GM12878 (cell line): Measurements from ENCODE around the gene NUDT1. TPM values are rescaled to one million over a fixed set of nuclear protein-coding genes. Genes with fewer than 3 reads are reported as not detected.

Experiments used
- ATAC-seq: fragments of 200-7000 bp; cut with Tn5 transposase; 3 replicates; pipeline ENCODE4 v1.9.1; 2020; ENCODE audit warnings: mild to moderate bottlenecking, moderate library complexity
- BruUV-seq: library from RNA; stranded (reverse); fragments of 400-500 nt; replicated peaks from 2 replicates; lab custom pipeline; 2021; lab: Mats Ljungman, UMichigan
- CTCF ChIA-PET: fragments of 300-600 bp; sonication (Branson Sonifier 250); formaldehyde crosslinking; extraction: SDS; loops from one replicate; lab custom pipeline; 2021; ENCODE audit warnings: inconsistent platforms; lab: Yijun Ruan, JAX
- POLR2A ChIA-PET: fragments of 350-600 bp; formaldehyde crosslinking; extraction: SDS; loops from one replicate; lab custom pipeline; 2021; ENCODE audit warnings: inconsistent platforms; lab: Charles Lee
- RAD21 ChIA-PET: fragments of 300-600 bp; sonication (Branson Sonifier 250); formaldehyde crosslinking; loops from one replicate; lab custom pipeline; 2023; ENCODE audit warnings: antibody characterized with exemption; ENCODE audit not compliant: unreplicated experiment; lab: Charles Lee
- SMC1A ChIA-PET: fragments of 300-600 bp; sonication (Branson Sonifier 250); formaldehyde crosslinking; loops from one replicate; lab custom pipeline; 2023; ENCODE audit not compliant: unreplicated experiment, uncharacterized antibody; lab: Charles Lee
- DNase-seq: peaks from one replicate; pipeline ENCODE4 v3.0.0-alpha.2; 2011; ENCODE audit warnings: low read depth, low spot score
- FAIRE-seq: peaks from 3 replicates; lab custom pipeline; 2011; peaks lifted over from hg19 to GRCh38; lab: Jason Lieb, UNC
- H2AFZ ChIP-seq: 2 replicates; pipeline ENCODE4 v1.6.0; 2011; ENCODE audit warnings: low read depth, low read length, control low read depth; ENCODE audit not compliant: control insufficient read depth
- H3K27ac ChIP-seq: 2 replicates; pipeline ENCODE4 v1.5.1; 2011; ENCODE audit warnings: control low read depth; ENCODE audit not compliant: control insufficient read depth, insufficient read depth
- H3K27me3 ChIP-seq, 2 experiments: replicated peaks in 1 of 2; 2 replicates each; pipeline versions ENCODE4 v1.6.0 to v1.6.1; 2011; ENCODE audit warnings: low read length in 1 of 2; ENCODE audit not compliant: control insufficient read depth in 2 of 2, insufficient read depth in 2 of 2
- H3K36me3 ChIP-seq, 2 experiments: 2 replicates each; pipeline ENCODE4 v1.5.1; 2011; ENCODE audit warnings: low read length in 1 of 2; ENCODE audit not compliant: control insufficient read depth in 2 of 2, insufficient read depth in 2 of 2
- H3K4me1 ChIP-seq: 2 replicates; pipeline ENCODE4 v1.6.1; 2011; ENCODE audit warnings: mild to moderate bottlenecking, low read length, moderate library complexity, mixed read lengths; ENCODE audit not compliant: control insufficient read depth, insufficient read depth
- H3K4me2 ChIP-seq: 2 replicates; pipeline ENCODE4 v1.6.0; 2011; ENCODE audit warnings: control low read depth; ENCODE audit not compliant: control insufficient read depth, insufficient read depth
- H3K4me3 ChIP-seq: fragments of 200-600 bp; sonication (generic); 2 replicates; pipeline ENCODE4 v1.5.1; 2016
- H3K79me2 ChIP-seq: 2 replicates; pipeline ENCODE4 v1.6.0; 2011; ENCODE audit warnings: low read length; ENCODE audit not compliant: control insufficient read depth, insufficient read depth
- H3K9ac ChIP-seq: 2 replicates; pipeline ENCODE4 v1.8.0; 2011; ENCODE audit warnings: low read length, control low read depth, mixed read lengths; ENCODE audit not compliant: control insufficient read depth, insufficient read depth
- H3K9me3 ChIP-seq: replicated peaks from 3 replicates; pipeline ENCODE4 v1.5.1; 2011; ENCODE audit warnings: mild to moderate bottlenecking, low read length; ENCODE audit not compliant: control insufficient read depth, insufficient read depth
- H4K20me1 ChIP-seq: 2 replicates; pipeline ENCODE4 v1.6.0; 2011; ENCODE audit not compliant: control insufficient read depth, insufficient read depth
- BACH1 ChIP-seq: fragments of 450-650 bp; IDR thresholded peaks from 2 replicates; pipeline ENCODE4 v1.6.1; 2017; ENCODE audit warnings: mild to moderate bottlenecking, borderline replicate concordance
- BCL11A ChIP-seq: IDR thresholded peaks from 2 replicates; pipeline ENCODE4 v1.6.1; 2011; ENCODE audit warnings: low read depth, low read length
- CEBPB ChIP-seq, 2 experiments: fragments of 150-350 bp in 1 of 2; IDR thresholded peaks; 2 replicates each; pipeline ENCODE4 v1.6.1; 2012 to 2014; ENCODE audit warnings: low read depth in 2 of 2, low read length in 2 of 2, borderline replicate concordance in 1 of 2, inconsistent platforms in 1 of 2
- CREB1 ChIP-seq: IDR thresholded peaks from 2 replicates; pipeline ENCODE4 v1.6.1; 2012; ENCODE audit warnings: low read depth, mild to moderate bottlenecking, inconsistent platforms
- ESRRA ChIP-seq: IDR thresholded peaks from 2 replicates; pipeline ENCODE4 v1.6.1; 2012; ENCODE audit warnings: mild to moderate bottlenecking, low read length, improper control_type of control experiment
- HDGF ChIP-seq: fragments of 450-650 bp; IDR thresholded peaks from 2 replicates; pipeline ENCODE4 v1.6.1; 2016; ENCODE audit warnings: antibody characterized with exemption
- POLR2AphosphoS2 ChIP-seq: IDR thresholded peaks from 2 replicates; pipeline ENCODE4 v1.6.1; 2011; ENCODE audit warnings: low read depth, mild to moderate bottlenecking, low read length, improper control_type of control experiment, moderate library complexity
- RCOR1 ChIP-seq: conservative IDR thresholded peaks from 2 replicates; pipeline ENCODE4 v1.6.1; 2012; ENCODE audit warnings: low read depth, low read length, improper control_type of control experiment
- ZNF207 ChIP-seq: fragments of 450-650 bp; IDR thresholded peaks from 2 replicates; pipeline ENCODE4 v1.6.1; 2014; ENCODE audit warnings: antibody characterized with exemption, mild to moderate bottlenecking, borderline replicate concordance
- ZZZ3 ChIP-seq: IDR thresholded peaks from 2 replicates; pipeline ENCODE4 v1.6.1; 2011; ENCODE audit warnings: low read depth; ENCODE audit not compliant: control insufficient read depth, insufficient read length
- WGBS: methylation state at CpG from one replicate; pipeline ENCODE4 v1.1.6; 2016; ENCODE audit warnings: low lambda C conversion rate; ENCODE audit not compliant: insufficient replicate concordance, insufficient coverage; ENCODE audit errors: missing lambda C conversion rate; 5-methylcytosine and 5-hydroxymethylcytosine counted together
- in situ Hi-C: fragments of 300-500 bp; cut with MboI; formaldehyde crosslinking; loops from 9 replicates; pipeline ENCODE4 v1.14.3; 2018; ENCODE audit warnings: mixed read lengths
- intact Hi-C: fragments of 100-400 bp; cut with micrococcal nuclease; formaldehyde crosslinking; loops from one replicate; pipeline ENCODE4 v1.14.2; 2022; ENCODE audit not compliant: unreplicated experiment
- polyA plus RNA-seq, 11 experiments: library from polyadenylated mRNA; depleted of rRNA in 4 of 11; unstranded in 6 of 11; stranded (reverse) in 5 of 11; fragments of >200 nt; fragmentation: Nextera tagmentation in 4 of 11; fragmentation: Illumina TruSeq in 1 of 11; extraction: Ambion mirVana in 4 of 11; extraction: Trizol in 1 of 11; gene quantifications; 1 replicate in 1 of 11; 2 replicates in 10 of 11; pipeline versions ENCODE4 v1.2.1 to v1.2.3, GENCODE V29; 2011 to 2016; ENCODE audit warnings: inconsistent platforms in 2 of 11, missing spikeins in 2 of 11, low read depth in 1 of 11
- total RNA-seq, 4 experiments: library from RNA; depleted of rRNA in 3 of 4; stranded (reverse); fragments of >200 nt in 3 of 4; fragmentation: Illumina TruSeq in 1 of 4; extraction: Trizol in 1 of 4; gene quantifications; 2 replicates each; pipeline versions ENCODE4 v1.2.1 to v1.2.3, GENCODE V29; 2013 to 2021
- TF ChIP-seq, protein P1 (sequence below): fragments of 150-350 bp; IDR thresholded peaks from 2 replicates; pipeline ENCODE4 v1.6.1; 2016; ENCODE audit warnings: low read depth, low read length
- TF ChIP-seq, protein P2 (sequence below): fragments of 450-650 bp; IDR thresholded peaks from 2 replicates; pipeline ENCODE4 v1.6.1; 2016; ENCODE audit warnings: mild to moderate bottlenecking
- TF ChIP-seq, protein P3 (sequence below): fragments of 450-650 bp; IDR thresholded peaks from 2 replicates; pipeline ENCODE4 v1.6.1; 2017; ENCODE audit warnings: mild to moderate bottlenecking, moderate library complexity
- TF ChIP-seq, protein P4 (sequence below): fragments of 450-650 bp; IDR thresholded peaks from 2 replicates; pipeline ENCODE4 v1.6.1; 2018; ENCODE audit warnings: borderline replicate concordance, mild to moderate bottlenecking; ENCODE audit not compliant: partially characterized antibody

The NUDT1 gene
- total and polyA plus RNA-seq, 10 of the 15 experiments (the other 5 are each of a cell fraction or from before 2014, with no cell fraction given), result 7.7 to 122 (median 59.2) TPM

DNA sequence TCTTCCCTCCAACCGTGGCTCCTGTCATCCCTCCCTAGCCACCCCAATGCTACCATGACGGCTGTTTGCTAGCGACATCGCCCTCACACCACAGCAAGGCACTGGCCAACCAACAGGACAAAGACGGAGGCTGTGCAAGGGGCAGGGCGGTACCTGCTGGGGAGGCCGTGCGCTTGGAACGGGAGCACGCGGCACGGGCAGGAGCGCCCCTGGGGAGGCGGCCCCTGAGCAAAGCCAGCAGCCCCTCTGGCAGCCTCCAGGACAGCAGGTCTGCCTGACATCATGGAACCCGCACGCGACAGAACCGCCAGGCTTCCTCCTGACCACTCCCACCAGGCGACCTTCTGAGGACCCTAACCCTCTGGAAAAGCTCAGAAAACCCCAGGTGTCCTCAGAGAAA, 22.0 kb upstream of the NUDT1 start:
- no peak overlapping the region for H2AFZ ChIP-seq
- ATAC-seq, result no peak
- in situ Hi-C loops, result no loop called here
- 96% methylated on average over 14 of the region's 19 CpGs for WGBS
- peaks cover 2% of the 10 kb centered on the region; the same call in 1 of the 2 replicates for H4K20me1 ChIP-seq
- no peak for FAIRE-seq
- SMC1A ChIA-PET, result no interaction called here
- POLR2A ChIA-PET, result no interaction called here
- H3K27ac ChIP-seq, result no peak overlapping the region
- H3K4me3 ChIP-seq, result no peak overlapping the region
- H3K9me3 ChIP-seq, result no peaks in the 10 kb centered on the region
- CTCF ChIA-PET, result no interaction called here
- intact Hi-C loops, result no loop called here
- no peak overlapping the region for H3K4me2 ChIP-seq
- BruUV-seq, result no TSS peak
- no peaks in the 10 kb centered on the region for H3K4me1 ChIP-seq
- DNase-seq, result no peak
- peaks cover 20 to 56% of the 10 kb centered on the region in 2 experiments for H3K36me3 ChIP-seq
- no peaks in the 10 kb centered on the region for H3K79me2 ChIP-seq
- H3K27me3 ChIP-seq, result no peaks in the 10 kb centered on the region
- no peak overlapping the region for H3K9ac ChIP-seq
- RAD21 ChIA-PET, result no interaction called here
- TF ChIP-seq ESRRA (no peak), CEBPB (IDR thresholded peaks at IDR 0.05; ENCODE audit: borderline replicate concordance in 1 of 2, low read depth in 2 of 2, low read length in 2 of 2) (no peak), ZZZ3 (no peak), CREB1 (no peak), BCL11A (no peak), RCOR1 (no peak), BACH1 (no peak), POLR2AphosphoS2 (no peak), ZNF207 (no peak), HDGF (no peak)
- TF ChIP-seq, protein P1, sequence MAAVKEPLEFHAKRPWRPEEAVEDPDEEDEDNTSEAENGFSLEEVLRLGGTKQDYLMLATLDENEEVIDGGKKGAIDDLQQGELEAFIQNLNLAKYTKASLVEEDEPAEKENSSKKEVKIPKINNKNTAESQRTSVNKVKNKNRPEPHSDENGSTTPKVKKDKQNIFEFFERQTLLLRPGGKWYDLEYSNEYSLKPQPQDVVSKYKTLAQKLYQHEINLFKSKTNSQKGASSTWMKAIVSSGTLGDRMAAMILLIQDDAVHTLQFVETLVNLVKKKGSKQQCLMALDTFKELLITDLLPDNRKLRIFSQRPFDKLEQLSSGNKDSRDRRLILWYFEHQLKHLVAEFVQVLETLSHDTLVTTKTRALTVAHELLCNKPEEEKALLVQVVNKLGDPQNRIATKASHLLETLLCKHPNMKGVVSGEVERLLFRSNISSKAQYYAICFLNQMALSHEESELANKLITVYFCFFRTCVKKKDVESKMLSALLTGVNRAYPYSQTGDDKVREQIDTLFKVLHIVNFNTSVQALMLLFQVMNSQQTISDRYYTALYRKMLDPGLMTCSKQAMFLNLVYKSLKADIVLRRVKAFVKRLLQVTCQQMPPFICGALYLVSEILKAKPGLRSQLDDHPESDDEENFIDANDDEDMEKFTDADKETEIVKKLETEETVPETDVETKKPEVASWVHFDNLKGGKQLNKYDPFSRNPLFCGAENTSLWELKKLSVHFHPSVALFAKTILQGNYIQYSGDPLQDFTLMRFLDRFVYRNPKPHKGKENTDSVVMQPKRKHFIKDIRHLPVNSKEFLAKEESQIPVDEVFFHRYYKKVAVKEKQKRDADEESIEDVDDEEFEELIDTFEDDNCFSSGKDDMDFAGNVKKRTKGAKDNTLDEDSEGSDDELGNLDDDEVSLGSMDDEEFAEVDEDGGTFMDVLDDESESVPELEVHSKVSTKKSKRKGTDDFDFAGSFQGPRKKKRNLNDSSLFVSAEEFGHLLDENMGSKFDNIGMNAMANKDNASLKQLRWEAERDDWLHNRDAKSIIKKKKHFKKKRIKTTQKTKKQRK, result no peak
- TF ChIP-seq, protein P2, sequence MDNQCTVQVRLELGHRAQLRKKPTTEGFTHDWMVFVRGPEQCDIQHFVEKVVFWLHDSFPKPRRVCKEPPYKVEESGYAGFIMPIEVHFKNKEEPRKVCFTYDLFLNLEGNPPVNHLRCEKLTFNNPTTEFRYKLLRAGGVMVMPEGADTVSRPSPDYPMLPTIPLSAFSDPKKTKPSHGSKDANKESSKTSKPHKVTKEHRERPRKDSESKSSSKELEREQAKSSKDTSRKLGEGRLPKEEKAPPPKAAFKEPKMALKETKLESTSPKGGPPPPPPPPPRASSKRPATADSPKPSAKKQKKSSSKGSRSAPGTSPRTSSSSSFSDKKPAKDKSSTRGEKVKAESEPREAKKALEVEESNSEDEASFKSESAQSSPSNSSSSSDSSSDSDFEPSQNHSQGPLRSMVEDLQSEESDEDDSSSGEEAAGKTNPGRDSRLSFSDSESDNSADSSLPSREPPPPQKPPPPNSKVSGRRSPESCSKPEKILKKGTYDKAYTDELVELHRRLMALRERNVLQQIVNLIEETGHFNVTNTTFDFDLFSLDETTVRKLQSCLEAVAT, result no peak
- TF ChIP-seq, protein P3, sequence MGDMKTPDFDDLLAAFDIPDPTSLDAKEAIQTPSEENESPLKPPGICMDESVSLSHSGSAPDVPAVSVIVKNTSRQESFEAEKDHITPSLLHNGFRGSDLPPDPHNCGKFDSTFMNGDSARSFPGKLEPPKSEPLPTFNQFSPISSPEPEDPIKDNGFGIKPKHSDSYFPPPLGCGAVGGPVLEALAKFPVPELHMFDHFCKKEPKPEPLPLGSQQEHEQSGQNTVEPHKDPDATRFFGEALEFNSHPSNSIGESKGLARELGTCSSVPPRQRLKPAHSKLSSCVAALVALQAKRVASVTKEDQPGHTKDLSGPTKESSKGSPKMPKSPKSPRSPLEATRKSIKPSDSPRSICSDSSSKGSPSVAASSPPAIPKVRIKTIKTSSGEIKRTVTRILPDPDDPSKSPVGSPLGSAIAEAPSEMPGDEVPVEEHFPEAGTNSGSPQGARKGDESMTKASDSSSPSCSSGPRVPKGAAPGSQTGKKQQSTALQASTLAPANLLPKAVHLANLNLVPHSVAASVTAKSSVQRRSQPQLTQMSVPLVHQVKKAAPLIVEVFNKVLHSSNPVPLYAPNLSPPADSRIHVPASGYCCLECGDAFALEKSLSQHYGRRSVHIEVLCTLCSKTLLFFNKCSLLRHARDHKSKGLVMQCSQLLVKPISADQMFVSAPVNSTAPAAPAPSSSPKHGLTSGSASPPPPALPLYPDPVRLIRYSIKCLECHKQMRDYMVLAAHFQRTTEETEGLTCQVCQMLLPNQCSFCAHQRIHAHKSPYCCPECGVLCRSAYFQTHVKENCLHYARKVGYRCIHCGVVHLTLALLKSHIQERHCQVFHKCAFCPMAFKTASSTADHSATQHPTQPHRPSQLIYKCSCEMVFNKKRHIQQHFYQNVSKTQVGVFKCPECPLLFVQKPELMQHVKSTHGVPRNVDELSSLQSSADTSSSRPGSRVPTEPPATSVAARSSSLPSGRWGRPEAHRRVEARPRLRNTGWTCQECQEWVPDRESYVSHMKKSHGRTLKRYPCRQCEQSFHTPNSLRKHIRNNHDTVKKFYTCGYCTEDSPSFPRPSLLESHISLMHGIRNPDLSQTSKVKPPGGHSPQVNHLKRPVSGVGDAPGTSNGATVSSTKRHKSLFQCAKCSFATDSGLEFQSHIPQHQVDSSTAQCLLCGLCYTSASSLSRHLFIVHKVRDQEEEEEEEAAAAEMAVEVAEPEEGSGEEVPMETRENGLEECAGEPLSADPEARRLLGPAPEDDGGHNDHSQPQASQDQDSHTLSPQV, result no peak
- TF ChIP-seq, protein P4, sequence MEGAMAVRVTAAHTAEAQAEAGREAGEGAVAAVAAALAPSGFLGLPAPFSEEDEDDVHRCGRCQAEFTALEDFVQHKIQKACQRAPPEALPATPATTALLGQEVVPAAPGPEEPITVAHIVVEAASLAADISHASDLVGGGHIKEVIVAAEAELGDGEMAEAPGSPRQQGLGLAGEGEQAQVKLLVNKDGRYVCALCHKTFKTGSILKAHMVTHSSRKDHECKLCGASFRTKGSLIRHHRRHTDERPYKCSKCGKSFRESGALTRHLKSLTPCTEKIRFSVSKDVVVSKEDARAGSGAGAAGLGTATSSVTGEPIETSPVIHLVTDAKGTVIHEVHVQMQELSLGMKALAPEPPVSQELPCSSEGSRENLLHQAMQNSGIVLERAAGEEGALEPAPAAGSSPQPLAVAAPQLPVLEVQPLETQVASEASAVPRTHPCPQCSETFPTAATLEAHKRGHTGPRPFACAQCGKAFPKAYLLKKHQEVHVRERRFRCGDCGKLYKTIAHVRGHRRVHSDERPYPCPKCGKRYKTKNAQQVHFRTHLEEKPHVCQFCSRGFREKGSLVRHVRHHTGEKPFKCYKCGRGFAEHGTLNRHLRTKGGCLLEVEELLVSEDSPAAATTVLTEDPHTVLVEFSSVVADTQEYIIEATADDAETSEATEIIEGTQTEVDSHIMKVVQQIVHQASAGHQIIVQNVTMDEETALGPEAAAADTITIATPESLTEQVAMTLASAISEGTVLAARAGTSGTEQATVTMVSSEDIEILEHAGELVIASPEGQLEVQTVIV, result no peak
